ENCODE results near the gene ACSM5.
A peak's percentile ranks its signal among the peaks of the same experiment; 100 is the strongest.
"Not testable (repeated sequence)": the region's sequence is repeated elsewhere in the genome, so short reads cannot be mapped to it uniquely, and the experiment has no call there.

The ACSM5 gene

DNA sequence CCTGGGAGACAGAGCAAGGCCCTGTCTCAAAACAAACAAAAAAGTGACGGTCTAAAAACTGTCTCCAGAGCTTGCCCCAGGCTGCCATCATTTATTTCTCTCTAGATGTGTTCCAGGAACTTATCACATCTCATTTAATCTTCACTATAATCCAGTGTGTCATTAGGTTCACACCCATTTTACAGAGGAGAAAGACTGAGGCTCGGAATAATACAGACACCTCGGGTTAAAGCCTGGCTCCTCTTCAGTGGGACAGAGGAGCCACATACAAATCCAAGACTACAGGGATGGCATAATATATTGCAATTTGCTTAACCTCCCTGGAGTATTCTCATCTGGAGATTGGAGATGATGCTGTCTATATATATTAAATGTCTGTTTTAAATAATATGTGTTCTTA lies 10.7 kb upstream of the ACSM5 start:
- no peak for DNase-seq (ENCODE audit: low spot score)

- no peak for DNase-seq (ENCODE audit: low spot score)
Measured at GRCh38 chr16:20399185-20399584, 10.1 kb upstream of the ACSM5 start.

DNA sequence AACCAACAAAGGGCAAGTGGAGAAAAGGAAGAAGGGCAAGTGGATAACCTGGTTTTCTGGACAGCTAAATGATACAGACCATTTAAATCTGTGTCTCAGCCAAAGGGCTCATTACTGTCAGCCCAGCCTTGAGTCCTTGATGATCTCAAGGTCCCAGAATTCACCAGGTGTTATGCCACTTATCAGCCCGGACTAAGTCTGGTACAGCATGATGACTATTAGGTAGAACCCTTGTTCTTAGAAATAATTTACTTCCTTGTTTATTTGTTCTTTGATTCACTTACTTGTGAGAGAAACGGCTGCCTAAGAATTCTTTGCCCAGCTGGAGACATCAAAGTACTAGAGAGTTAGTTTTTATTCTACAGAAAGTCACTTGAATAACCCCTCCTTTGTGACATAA lies 8.3 kb upstream of the ACSM5 start:
- DNase-seq (ENCODE audit: low spot score), result peak; percentile 1

DNA sequence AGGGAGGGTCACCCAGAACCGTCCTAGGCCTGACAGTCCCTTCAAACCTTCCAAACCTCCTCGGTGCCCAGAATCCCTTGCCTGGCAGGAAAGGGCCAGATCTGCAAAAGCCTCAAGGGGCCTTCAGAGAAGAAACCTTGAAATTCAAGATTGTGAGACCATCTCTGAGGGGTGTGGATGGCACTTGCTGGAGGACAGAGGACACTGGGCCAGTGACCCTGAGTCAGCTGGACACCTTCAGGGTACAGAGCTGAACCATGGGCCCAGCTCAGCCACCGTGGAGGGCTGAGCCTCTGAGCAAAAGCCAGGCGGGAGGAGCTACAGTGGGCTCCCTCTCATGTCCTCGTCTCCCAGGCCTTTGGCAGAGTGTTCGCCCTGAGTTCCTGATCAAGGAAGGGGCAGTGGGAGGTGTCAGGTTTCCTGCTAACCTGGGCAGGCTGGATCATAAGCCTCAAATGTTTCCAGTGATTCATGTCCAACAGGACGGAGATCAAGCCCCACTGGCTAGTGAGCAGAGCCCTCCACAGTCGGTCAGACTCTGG lies 7.8 kb upstream of the ACSM5 start:
- peak; percentile 41 for DNase-seq (ENCODE audit: low spot score)

DNA sequence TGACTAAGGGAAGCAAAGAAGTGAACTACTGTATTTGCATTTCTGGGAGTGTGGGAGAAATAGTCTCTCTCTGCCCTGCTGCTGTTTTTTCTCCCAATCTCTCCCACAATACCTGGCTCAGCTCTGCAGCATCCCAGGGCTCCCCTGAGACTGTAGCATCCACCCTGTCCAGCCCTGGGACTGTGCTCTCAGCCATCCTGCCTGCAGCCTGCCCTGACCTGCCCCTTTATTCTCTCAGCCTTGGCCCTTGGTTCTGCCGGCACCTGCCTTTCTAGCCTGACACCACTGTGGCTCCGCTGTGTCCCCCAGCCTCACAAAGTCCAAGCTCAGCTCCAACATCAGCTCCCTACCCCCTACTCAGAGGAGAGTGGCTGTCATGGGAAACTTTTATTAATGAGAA lies 6.7 kb upstream of the ACSM5 start:
- peak; percentile 29 for DNase-seq (ENCODE audit: low spot score)

GRCh38 chr16:20404637-20405036 lies 4.7 kb upstream of the ACSM5 start, which contains the start of gene PDILT:
PDILT (minus strand) TSS chr16:20404737; CDS start chr16:20399300, 5,437 bp downstream.
- peak; percentile 21 for DNase-seq (ENCODE audit: low spot score)

DNA sequence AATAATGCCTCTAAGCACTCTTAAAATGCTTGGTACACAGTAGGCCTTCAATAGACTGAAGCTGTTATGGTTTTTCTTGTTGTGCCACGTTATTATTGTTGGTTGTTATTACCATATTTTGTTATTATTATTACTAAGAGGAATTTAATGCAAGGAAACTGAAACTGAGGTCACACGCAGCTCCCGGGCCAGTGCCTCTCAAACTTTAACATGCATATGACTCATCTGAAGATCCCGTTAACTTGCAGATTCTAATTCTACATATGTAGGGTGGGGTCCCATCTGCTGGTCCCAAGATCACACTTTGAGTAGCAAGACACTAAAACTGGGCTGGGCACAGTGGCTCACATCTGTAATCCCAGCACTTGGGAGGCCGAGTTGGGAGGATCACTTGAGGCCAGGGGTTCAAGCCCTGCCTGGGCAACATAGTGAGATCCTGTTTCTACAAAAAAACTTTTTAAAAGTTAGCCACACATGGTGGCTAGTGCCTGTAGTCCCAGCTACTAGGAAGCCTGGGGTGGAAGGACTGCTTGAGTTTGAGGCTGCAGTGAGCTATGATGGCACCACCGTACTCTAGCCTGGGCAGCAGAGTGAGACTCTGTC lies 888 bp downstream of the ACSM5 start:
- no peak for DNase-seq (ENCODE audit: low spot score)

DNA sequence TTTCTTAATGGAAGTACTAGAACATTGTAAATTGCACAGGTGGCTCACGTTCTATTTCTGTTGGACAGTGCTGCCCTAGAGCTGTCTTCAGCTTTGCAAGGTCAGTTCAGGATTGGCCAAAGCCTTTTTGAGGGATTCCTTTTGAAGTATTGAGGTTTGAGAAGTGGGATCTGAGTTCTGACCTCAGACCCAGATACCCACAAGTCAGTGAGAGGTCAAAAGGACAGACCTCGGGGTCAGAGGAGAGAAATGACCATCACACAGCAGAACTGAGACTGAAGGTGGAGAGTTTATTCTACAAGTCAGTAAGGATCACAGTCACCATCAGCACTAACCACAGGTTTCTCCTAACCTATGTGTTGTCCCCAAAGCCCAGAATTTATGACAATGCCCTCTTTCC lies 1.7 kb downstream of the ACSM5 start:
- no peak for DNase-seq (ENCODE audit: low spot score)

- no peak for DNase-seq (ENCODE audit: low spot score)
Measured at GRCh38 chr16:20415541-20415940, 6.2 kb downstream of the ACSM5 start.

DNA sequence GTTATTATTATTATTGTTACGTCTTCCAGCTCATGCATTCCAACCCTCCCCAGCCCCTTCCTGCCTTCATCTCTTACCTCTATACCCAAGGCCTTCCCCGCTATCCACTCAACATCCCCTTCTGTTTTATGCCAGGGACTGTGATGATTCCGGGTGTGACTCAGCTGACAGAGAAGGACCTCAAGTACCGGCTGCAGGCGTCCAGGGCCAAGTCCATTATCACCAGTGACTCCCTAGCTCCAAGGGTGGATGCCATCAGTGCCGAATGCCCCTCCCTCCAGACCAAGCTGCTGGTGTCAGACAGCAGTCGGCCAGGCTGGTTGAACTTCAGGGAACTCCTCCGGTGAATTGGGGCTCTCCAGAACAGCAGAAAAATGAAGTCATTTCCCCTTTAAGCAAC lies 9.8 kb downstream of the ACSM5 start:
- not testable (repeated sequence) for DNase-seq (ENCODE audit: low spot score)

DNA sequence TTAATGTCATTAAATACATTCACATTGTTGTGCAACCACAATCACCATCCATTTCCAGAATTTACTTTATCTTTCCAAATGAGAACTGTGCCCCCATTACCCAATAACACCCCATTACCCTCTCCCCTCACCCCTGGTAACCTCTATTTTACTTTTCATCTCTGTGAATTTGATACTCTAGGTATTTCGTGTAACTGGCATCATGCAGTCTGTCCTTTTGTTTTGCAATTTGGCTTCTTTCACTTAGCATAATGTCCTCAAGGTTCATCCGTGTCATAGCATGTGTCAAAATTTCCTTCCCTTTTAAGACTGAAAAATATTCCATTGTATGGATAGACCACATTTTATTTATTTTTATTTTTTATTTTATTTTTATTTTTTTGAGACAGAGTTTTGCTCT lies 12.4 kb downstream of the ACSM5 start:
- not testable (repeated sequence) for DNase-seq (ENCODE audit: low spot score)

DNA sequence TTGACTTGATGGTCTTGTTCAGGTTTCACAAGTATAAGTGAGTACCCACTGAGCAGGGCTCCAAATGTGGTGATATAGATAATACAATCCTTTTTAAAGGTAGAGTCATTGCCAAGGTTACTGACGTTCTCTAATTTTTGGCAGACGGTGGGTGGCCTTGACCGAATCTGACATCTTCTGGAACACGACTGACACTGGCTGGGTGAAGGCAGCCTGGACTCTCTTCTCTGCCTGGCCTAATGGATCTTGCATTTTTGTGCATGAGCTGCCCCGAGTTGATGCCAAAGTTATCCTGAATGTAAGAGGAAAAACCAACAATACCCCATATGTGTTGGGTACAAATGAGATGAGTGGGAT lies 14.4 kb downstream of the ACSM5 start:
- DNase-seq (ENCODE audit: low spot score), result not testable (repeated sequence)

DNA sequence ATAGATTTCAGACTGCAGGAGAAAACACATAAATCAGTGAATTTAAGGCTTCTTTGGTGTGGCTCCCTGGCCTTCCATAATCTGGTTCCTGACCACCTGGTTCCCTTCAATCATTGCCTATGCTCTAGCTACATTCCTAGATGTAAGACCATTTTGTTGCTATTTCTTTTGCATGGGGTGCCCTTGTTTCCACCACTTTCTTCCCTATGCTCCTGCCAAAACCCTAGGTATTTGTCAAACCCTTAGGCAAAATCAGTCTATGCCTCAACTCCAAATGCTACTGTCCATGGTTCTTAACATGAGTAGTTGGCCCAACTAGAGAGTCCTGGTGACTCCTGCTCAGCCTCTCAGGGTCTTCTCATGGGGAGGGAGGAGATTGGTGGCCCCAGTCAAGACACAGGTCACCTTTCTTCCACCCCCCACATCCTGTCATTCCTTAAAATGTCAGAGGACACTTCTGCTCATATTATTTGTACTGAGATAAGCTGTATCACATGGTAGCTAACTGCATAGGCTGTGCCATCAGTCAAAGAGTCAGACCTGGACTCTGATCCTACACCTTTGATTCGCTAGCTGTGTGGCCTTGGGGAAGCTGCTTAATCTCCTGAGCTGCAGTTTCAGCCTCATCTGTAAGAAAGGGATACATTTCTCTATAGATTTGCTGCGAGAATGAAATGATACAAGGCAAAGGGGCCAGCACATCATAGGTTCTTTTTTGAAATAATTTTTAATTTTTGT lies 15.0 kb downstream of the ACSM5 start:
- DNase-seq (ENCODE audit: low spot score), result no peak

GRCh38 chr16:20427401-20427797 lies 18.1 kb downstream of the ACSM5 start:
- not testable (repeated sequence) for DNase-seq (ENCODE audit: low spot score)

GRCh38 chr16:20429499-20429898 lies 20.2 kb downstream of the ACSM5 start:
- DNase-seq (ENCODE audit: low spot score), result not testable (repeated sequence)

DNA sequence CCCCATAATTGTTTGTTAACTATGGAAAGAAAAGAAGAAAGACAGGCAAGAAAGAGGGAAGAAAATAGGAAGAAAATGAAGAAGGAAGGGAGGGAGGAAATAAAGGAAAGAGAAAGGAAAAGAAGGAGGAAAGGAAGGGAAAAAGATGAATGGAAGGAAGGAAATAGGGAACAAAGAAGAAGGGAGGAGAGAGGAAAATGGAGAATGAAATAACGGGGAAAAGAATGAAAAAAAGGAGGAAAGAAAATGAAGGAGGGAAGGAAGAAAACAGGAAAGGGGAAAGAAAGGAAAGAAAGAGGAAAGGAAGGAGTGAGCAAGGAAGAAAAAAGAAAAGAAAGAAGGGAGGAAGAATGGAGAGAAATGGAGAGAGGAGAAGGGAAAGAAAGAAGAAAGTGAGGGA lies 21.1 kb downstream of the ACSM5 start:
- not testable (repeated sequence) for DNase-seq (ENCODE audit: low spot score)

DNA sequence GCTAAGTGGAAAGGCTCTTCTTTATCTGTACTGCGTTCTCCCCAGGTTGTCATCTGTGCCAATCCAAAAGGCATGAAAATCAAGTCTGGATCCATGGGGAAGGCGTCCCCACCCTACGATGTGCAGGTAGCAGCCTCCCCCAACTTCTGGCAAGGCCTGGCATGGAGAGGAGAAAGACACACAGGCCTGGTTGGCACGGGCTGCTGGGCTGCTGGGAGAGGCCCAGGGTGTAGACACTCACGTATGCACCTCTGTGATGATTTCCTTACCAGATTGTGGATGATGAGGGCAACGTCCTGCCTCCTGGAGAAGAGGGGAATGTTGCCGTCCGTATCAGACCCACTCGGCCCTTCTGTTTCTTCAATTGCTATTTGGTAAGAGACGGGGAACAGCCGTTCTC lies 21.6 kb downstream of the ACSM5 start:
- DNase-seq (ENCODE audit: low spot score), result no peak

DNA sequence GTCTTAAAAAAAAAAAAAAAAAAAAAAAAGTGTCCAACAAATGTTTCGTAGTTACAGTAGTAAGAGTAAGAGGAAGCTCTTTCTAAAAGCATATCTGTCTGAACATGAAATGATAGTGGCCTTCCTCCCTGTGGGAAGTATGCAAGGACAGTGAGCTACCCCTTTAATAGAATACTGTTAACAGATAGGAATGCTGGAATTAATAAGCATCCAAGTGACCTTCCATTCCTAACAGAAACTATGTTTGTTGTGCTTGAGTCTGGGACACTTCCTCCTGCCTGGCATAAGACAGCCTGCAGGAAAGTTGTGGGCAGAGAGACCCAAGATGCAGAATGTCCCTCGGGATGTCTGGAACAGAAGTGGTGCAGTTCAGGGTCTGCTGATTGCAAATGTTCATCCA lies 29.6 kb downstream of the ACSM5 start:
- not testable (repeated sequence) for DNase-seq (ENCODE audit: low spot score)

DNA sequence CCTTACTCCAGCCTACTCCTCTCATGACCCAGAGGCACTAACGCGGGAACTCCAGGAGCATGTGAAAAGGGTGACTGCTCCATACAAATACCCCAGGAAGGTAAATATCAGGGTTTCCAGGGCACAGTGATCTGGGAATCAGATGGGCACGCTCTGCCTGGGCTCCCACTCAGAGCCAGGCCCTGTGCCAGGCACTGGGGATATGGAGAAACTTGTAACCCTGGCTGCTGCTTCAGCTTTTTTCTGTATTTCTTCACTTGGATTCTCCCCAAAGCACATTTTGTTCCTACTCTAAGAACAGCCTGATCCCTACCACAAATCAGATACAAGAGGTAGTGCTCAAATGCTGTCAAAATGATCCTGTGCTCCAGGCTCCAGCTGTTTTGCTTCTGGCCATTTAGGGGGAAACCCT lies 30.5 kb downstream of the ACSM5 start:
- not testable (repeated sequence) for DNase-seq (ENCODE audit: low spot score)

GRCh38 chr16:20440731-20441130 lies 31.4 kb downstream of the ACSM5 start:
- not testable (repeated sequence) for DNase-seq (ENCODE audit: low spot score)

GRCh38 chr16:20441191-20441590 lies 31.9 kb downstream of the ACSM5 start:
- DNase-seq (ENCODE audit: low spot score), result no peak

DNA sequence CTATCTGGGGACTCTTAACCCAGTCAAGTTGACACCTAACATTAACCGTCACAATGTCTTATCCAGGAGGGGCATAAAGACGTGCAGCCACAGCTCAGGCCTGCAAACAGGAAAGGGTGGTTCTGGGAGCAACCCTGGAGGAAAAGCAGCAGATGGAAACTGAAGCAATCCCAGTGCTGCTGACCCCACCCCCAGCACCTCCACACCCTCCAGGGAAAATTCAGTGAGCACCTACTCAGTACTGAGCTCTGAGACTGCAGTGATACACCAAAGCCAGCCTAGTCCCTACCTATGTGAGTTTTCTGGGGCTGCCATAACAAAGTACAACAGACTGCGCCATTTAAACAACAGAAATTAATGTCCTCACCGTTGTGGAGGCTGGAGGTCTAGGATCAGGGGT lies 32.5 kb downstream of the ACSM5 start:
- DNase-seq (ENCODE audit: low spot score), result not testable (repeated sequence)

DNA sequence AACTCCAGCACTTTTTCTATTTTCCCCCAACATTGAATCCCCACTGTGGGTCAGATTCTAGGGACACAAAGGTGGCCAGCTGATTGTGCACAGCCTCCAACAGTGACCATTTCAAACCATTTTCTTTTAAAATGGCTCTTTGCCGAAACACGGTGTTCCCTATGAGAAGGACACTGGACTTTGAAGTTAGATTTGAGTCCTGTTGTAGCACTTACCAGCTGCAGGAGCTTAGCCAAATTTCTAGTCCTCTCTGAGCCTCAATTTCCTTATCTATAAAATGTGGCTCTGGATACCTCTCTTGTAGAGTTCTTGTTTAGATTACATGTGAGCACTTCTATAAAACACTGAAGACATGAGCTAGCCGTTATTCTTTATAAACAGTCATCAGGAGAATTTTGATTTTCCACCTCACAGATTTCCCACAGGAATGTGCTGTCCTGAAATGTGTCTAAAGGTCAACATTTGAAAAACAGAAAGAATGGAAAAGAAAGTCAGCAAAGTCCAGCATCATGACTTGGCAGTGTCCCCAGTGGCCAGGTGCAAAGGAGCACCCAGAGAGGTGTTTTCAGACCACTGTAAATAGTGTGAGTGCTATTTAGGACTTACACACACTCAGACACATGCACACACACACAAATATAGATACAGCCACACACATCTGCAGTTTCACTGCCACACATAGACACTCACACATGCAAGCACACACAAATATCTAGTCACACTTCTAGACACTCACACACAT lies 37.5 kb downstream of the ACSM5 start:
- DNase-seq (ENCODE audit: low spot score), result not testable (repeated sequence)
